Nephron (organoid): Measurements from ENCODE around the gene PSMA2.

Experiments used
- H3K27ac Mint-ChIP-seq, 3 experiments: 2 replicates each; pipeline ENCODE4 v1.8.0; 2020; ENCODE audit warnings: mixed read lengths in 3 of 3, mild to moderate bottlenecking in 2 of 3, moderate library complexity in 1 of 3
- H3K27me3 Mint-ChIP-seq: 2 replicates; pipeline ENCODE4 v1.8.0; 2021; ENCODE audit warnings: low read depth, mild to moderate bottlenecking, moderate library complexity, mixed read lengths
- H3K36me3 Mint-ChIP-seq: 2 replicates; pipeline ENCODE4 v1.8.0; 2020; ENCODE audit warnings: low read depth, mixed read lengths
- H3K4me1 Mint-ChIP-seq: 2 replicates; pipeline ENCODE4 v1.8.0; 2020; ENCODE audit warnings: mixed read lengths
- H3K4me3 Mint-ChIP-seq, 3 experiments: 2 replicates each; pipeline ENCODE4 v1.8.0; 2020; ENCODE audit warnings: mild to moderate bottlenecking in 3 of 3, mixed read lengths in 3 of 3, moderate library complexity in 2 of 3
- H3K9me3 Mint-ChIP-seq: 2 replicates; pipeline ENCODE4 v1.8.0; 2020; ENCODE audit warnings: mixed read lengths
- CTCF ChIP-seq, 3 experiments: fragments of 200-600 bp; sonication (generic); IDR thresholded peaks; one replicate each; pipeline ENCODE4 v1.5.0; 2021; ENCODE audit warnings: antibody characterized with exemption in 3 of 3; ENCODE audit not compliant: unreplicated experiment in 3 of 3

PSMA2 gene

GRCh38 chr7:42930889-42931288 is 1.1 kb downstream of the PSMA2 start:
- H3K4me1 Mint-ChIP-seq, result peaks cover 45% of the 10 kb centered on the region
- H3K9me3 Mint-ChIP-seq, result no peaks in the 10 kb centered on the region
- peak overlapping the region; percentile 91 to 97 (median 94) for H3K27ac Mint-ChIP-seq
- no peaks in the 10 kb centered on the region for H3K27me3 Mint-ChIP-seq
- H3K4me3 Mint-ChIP-seq, result peak overlapping the region; percentile 94 to 99 (median 97)
- TF ChIP-seq CTCF (IDR thresholded peaks at IDR 0.05; ENCODE audit: unreplicated experiment in 3 of 3), result no peak
- H3K36me3 Mint-ChIP-seq, result peaks cover 16% of the 10 kb centered on the region

DNA sequence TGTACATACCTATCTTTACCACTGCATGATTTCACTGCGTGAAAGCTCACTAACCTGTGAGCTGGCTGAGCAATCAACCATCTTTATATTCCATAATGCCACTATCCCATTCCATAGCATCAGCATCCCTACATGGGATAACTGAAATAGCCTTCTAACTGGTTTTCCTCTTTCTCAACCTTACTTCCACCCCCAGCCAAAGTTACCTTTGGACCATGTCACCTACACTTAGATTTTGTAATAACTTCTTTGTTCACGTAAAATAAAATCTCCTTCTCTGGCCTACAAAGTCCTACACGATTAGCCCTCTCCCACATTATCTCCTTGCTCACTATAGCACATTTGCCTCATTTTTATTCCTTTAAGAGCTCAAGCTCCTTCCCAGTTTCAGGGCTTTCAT is 2.5 kb downstream of the PSMA2 start:
- Mint-ChIP-seq H3K27ac (peak overlapping the region in 2 of 3 experiments; percentile 4 to 11), H3K36me3 (peaks cover 20% of the 10 kb centered on the region), H3K4me1 (peaks cover 40% of the 10 kb centered on the region), H3K4me3 (peak overlapping the region; percentile 40 to 55 (median 43)), H3K9me3 (no peaks in the 10 kb centered on the region), H3K27me3 (no peaks in the 10 kb centered on the region)
- TF ChIP-seq CTCF (IDR thresholded peaks at IDR 0.05; ENCODE audit: unreplicated experiment in 3 of 3), result no peak

GRCh38 chr7:42928754-42929153 is 3.2 kb downstream of the PSMA2 start:
- no peak overlapping the region for H3K4me3 Mint-ChIP-seq
- H3K27me3 Mint-ChIP-seq, result no peaks in the 10 kb centered on the region
- peak overlapping the region in 1 of 3 experiments; percentile 6 for H3K27ac Mint-ChIP-seq
- H3K36me3 Mint-ChIP-seq, result peaks cover 24% of the 10 kb centered on the region
- TF ChIP-seq CTCF (IDR thresholded peaks at IDR 0.05; ENCODE audit: unreplicated experiment in 3 of 3), result no peak
- H3K9me3 Mint-ChIP-seq, result no peaks in the 10 kb centered on the region
- peaks cover 36% of the 10 kb centered on the region for H3K4me1 Mint-ChIP-seq

- peaks cover 47% of the 10 kb centered on the region for H3K36me3 Mint-ChIP-seq
- no peak overlapping the region for H3K4me3 Mint-ChIP-seq
- H3K27ac Mint-ChIP-seq, result peak overlapping the region in 1 of 3 experiments; percentile 50
- no peaks in the 10 kb centered on the region for H3K9me3 Mint-ChIP-seq
- no peak for TF ChIP-seq CTCF (IDR thresholded peaks at IDR 0.05; ENCODE audit: unreplicated experiment in 3 of 3)
- peaks cover 21% of the 10 kb centered on the region for H3K4me1 Mint-ChIP-seq
- no peaks in the 10 kb centered on the region for H3K27me3 Mint-ChIP-seq
Measured at GRCh38 chr7:42926204-42926603, 5.8 kb downstream of the PSMA2 start.

DNA sequence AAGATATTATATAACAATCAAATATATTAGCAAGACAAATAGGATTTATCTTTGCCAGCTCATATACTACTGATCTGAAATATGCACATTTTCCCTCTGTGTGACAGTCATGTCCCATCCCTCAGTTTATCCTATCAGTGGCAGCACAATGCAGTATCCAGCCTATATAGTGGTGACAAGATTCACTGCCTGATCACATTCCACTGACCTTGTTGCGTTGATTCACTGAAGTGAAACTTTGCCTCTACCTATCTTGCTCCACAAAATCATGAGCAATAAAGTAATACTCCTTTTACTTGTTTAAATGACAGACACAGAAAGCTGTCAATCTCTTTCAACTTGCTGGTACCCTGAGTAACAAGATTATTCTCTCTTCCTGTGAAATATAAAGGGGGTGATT is 6.3 kb downstream of the PSMA2 start:
- no peak for TF ChIP-seq CTCF (IDR thresholded peaks at IDR 0.05; ENCODE audit: unreplicated experiment in 3 of 3)
- H3K4me1 Mint-ChIP-seq, result peaks cover 15% of the 10 kb centered on the region
- H3K9me3 Mint-ChIP-seq, result no peaks in the 10 kb centered on the region
- H3K4me3 Mint-ChIP-seq, result no peak overlapping the region
- no peaks in the 10 kb centered on the region for H3K27me3 Mint-ChIP-seq
- peak overlapping the region in 1 of 3 experiments; percentile 80 for H3K27ac Mint-ChIP-seq
- H3K36me3 Mint-ChIP-seq, result peaks cover 53% of the 10 kb centered on the region

- Mint-ChIP-seq H3K4me1 (peaks cover 7% of the 10 kb centered on the region), H3K4me3 (no peak overlapping the region), H3K27me3 (no peaks in the 10 kb centered on the region), H3K9me3 (no peaks in the 10 kb centered on the region), H3K36me3 (peaks cover 65% of the 10 kb centered on the region), H3K27ac (peak overlapping the region; percentile 28 to 54 (median 48))
- no peak for TF ChIP-seq CTCF (IDR thresholded peaks at IDR 0.05; ENCODE audit: unreplicated experiment in 3 of 3)
Measured at GRCh38 chr7:42924223-42924838, 7.6 kb downstream of the PSMA2 start.
